ENCODE results near the gene ITGAD.

ITGAD gene

GRCh38 chr16:31461921-31462804 lies 69.0 kb downstream of the ITGAD start:
- no peak for DNase-seq

DNA sequence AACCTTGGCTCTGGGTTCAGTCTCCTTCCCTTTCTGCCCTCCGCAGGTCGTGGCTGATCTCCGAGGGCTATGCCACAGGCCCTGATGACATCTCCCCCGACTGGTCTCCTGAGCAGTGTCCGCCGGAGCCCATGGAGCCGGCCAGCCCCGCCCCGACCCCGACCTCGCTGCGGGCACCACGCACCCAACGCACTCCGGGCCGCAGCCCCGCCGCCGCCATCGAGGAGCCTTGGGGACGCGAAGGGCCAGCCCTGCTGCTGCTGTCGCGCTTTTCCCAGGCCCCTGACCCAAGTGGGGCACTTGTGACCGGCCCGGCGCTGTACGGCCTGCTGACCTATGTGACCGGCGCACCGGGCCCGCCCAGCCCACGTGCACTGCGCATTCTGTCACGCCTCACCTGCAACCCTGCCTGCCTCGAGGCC lies 71.2 kb downstream of the ITGAD start:
- DNase-seq, result no peak

- DNase-seq, result no peak
Measured at GRCh38 chr16:31464781-31465260, 71.7 kb downstream of the ITGAD start.

DNA sequence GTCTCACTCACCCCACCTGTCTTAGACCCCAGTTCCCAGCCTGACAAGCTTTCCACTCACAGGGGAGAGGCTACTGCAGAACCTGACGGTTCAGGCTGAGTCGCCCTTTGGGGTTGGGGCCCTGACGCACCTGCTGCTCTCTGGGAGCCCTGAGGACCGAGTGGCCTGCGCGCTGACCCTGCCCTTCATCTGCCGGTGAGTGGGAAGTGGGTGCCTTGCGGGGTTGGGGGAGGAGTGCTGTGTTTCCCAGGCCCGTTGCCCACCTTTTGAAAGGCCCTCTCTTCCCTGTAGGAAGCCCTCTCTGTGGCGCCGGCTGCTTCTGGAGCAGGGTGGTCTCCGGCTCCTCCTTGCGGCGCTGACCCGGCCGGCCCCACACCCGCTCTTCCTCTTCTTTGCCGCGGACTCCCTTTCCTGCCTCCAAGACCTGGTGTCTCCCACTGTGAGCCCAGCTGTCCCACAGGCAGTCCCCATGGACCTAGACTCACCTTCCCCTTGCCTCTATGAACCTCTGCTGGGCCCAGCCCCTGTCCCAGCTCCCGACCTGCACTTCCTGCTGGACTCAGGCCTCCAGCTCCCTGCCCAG lies 72.7 kb downstream of the ITGAD start:
- no peak for DNase-seq

DNA sequence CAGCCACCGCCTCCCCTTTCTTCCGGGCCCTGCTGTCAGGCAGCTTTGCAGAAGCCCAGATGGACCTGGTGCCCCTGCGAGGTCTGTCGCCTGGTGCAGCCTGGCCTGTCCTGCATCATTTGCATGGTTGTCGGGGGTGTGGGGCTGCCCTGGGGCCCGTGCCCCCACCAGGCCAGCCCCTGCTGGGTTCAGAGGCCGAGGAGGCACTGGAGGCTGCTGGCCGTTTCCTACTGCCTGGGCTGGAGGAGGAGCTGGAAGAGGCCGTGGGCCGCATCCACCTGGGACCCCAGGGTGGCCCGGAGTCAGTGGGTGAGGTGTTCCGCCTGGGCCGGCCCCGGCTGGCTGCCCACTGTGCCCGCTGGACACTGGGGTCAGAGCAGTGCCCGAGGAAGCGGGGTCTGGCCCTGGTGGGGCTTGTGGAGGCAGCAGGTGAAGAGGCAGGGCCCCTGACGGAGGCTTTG lies 73.3 kb downstream of the ITGAD start:
- DNase-seq, result no peak

- DNase-seq, result no peak
Measured at GRCh38 chr16:31467151-31467773, 74.1 kb downstream of the ITGAD start.

GRCh38 chr16:31467858-31468257 lies 74.7 kb downstream of the ITGAD start:
- no peak for DNase-seq

GRCh38 chr16:31470615-31471014 lies 77.5 kb downstream of the ITGAD start:
- no peak for DNase-seq

- DNase-seq, result peak; percentile 58
Measured at GRCh38 chr16:31471241-31471874, 78.2 kb downstream of the ITGAD start.

- DNase-seq, result no peak
Measured at GRCh38 chr16:31471875-31472708, 79.0 kb downstream of the ITGAD start, which contains the start of gene TGFB1I1. TSS of gene TGFB1I1 (plus strand) at chr16:31472152. CDS start at chr16:31472189, 37 bp downstream.

DNA sequence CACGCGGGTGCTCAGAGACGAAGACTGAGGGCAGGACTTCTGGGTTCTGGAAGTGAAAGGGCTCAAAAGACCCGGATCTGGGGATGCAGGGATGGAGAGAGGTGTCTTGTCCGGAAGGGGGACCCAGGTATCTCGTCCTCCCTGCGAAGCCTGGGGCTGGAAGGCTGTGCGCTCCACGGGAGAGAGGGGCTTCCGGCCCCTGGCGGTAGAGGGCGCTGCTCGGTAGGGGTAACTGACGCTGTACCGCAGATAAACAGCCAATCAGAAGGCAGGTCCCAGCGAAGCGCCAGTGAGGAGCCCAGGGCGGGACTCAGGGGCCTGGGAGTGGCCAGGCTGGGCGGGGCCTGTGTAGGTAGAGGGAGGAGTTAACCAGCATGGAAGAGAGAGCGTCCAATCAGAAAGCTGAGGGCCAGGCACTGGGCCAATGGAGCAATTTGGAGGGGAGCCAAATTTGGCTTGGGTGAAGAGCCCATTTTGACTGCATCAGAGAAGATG lies 79.6 kb downstream of the ITGAD start:
- no peak for DNase-seq

DNA sequence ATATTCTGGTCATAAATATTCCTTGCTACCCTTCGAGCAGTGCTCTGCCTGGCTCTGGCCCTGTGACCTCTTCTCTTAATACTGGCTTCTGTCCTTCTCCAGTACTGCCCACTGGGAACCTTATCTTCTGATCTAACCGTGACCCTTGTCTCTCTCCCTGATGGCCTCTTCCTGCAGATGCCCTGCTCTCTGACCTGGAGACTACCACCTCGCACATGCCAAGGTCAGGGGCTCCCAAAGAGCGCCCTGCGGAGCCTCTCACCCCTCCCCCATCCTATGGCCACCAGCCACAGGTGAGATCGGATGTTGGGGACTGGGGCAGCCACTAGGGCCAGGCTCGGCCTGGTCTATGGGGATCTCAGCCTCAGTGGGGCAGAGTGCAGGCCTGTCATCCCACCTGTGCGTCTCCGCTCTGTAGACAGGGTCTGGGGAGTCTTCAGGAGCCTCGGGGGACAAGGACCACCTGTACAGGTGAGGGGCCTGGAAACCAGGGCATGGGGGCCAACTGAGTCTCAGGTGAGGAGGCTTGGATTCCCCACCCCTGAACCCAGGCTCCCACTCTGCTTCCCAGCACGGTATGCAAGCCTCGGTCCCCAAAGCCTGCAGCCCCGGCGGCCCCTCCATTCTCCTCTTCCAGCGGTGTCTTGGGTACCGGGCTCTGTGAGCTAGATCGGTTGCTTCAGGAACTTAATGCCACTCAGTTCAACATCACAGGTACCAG lies 80.3 kb downstream of the ITGAD start:
- DNase-seq, result no peak

DNA sequence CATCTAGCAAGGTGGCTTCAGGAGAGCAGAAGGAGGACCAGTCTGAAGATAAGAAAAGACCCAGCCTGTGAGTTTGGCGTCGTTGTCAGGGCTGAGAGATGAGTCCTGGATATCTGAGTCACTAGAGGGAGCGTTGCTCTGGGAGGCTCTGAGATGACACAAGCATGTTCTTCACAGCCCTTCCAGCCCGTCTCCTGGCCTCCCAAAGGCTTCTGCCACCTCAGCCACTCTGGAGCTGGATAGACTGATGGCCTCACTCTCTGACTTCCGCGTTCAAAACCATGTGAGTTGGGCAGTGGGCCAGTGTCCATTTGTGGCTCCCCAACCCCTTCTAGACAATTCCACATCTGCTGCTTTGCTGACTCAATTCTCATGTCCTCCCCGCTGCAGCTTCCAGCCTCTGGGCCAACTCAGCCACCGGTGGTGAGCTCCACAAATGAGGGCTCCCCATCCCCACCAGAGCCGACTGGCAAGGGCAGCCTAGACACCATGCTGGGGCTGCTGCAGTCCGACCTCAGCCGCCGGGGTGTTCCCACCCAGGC lies 81.1 kb downstream of the ITGAD start:
- no peak for DNase-seq

DNA sequence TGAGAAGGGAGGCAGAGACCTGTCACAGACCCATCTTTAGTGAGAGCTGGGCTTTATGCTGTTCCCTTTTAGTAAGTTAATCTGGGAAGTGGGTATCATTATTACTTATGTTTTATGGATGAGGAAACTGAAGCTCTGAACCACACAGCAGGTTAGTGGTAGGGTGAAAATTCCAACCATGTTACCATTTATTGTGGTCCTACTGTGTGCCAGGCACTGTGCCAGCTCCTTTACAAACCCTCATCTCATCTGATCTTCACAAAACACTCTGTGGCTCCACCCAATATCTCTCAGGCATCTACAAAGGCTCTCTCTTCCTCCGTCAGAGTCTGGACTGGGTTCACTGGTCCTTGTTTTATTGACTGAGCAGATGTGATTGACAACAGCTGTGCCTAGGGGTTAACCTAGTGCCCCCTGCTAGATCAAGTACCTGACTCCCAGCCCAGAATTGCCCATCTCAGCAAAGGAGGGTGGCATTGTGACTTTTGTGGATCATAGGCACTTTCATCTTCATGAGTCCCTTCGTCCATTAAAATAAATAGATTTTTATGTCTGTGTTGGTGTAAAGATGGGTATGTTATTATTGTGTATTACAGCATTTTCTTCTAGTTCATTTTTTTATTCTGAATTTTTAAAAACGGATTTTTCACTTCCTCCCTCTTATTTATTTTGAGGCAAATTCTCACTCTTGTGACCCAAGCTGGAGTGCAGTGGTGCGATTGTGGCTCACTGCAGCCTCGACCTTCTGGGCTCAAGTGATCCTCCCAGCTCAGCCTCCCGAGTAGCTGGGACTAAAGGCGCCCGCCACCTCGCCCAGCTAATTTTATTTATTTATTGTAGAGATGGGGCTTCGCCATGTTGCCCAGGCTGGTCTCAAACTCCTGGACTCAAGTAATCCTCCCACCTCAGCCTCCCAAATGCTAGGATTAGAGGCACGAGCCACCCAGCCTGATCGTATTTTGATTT lies 81.9 kb downstream of the ITGAD start:
- DNase-seq, result no peak

GRCh38 chr16:31475946-31476302 lies 82.8 kb downstream of the ITGAD start:
- no peak for DNase-seq

Measured in retina (tissue), 1 donor.